Pons (tissue), 1 donor: Measurements from ENCODE around the gene GIGYF2.

Experiments used
- DNase-seq: peaks from one replicate; pipeline ENCODE4 v3.0.0-alpha.2; 2016; ENCODE audit warnings: low spot score

GIGYF2 gene

GRCh38 chr2:232861353-232861752, 164.2 kb downstream of the GIGYF2 start:
- no peak for DNase-seq

GRCh38 chr2:232863996-232864395, 166.9 kb downstream of the GIGYF2 start:
- DNase-seq, result no peak

- no peak for DNase-seq
Observed at GRCh38 chr2:232865165-232865564, 168.0 kb downstream of the GIGYF2 start.

GRCh38 chr2:232866104-232866503, 169.0 kb downstream of the GIGYF2 start:
- DNase-seq, result no peak

GRCh38 chr2:232869138-232870017, 172.2 kb downstream of the GIGYF2 start:
- DNase-seq, result no peak

GRCh38 chr2:232870018-232870765, 173.1 kb downstream of the GIGYF2 start, which contains the start of gene SNORC:
Gene SNORC, plus strand, starts transcription at chr2:232870264. Its CDS starts 78 bp downstream, at chr2:232870342.
- no peak for DNase-seq

- no peak for DNase-seq
Observed at GRCh38 chr2:232870766-232871371, 173.7 kb downstream of the GIGYF2 start.

- peak; percentile 51 for DNase-seq
Observed at GRCh38 chr2:232871418-232871834, 174.3 kb downstream of the GIGYF2 start.

GRCh38 chr2:232871835-232872736, 175.0 kb downstream of the GIGYF2 start:
- peak; percentile 96 for DNase-seq

GRCh38 chr2:232872826-232873225, 175.7 kb downstream of the GIGYF2 start:
- DNase-seq, result peak; percentile 72

GRCh38 chr2:232873292-232873908, 176.3 kb downstream of the GIGYF2 start:
- no peak for DNase-seq

- no peak for DNase-seq
Observed at GRCh38 chr2:232873909-232874641, 176.9 kb downstream of the GIGYF2 start.

GRCh38 chr2:232874677-232875223, 177.6 kb downstream of the GIGYF2 start:
- DNase-seq, result no peak

- DNase-seq, result peak; percentile 59
Observed at GRCh38 chr2:232875256-232876121, 178.4 kb downstream of the GIGYF2 start.

GRCh38 chr2:232876161-232876977, 179.2 kb downstream of the GIGYF2 start:
- DNase-seq, result no peak

- no peak for DNase-seq
Observed at GRCh38 chr2:232876978-232877441, 179.9 kb downstream of the GIGYF2 start.

- no peak for DNase-seq
Observed at GRCh38 chr2:232877940-232878511, 180.9 kb downstream of the GIGYF2 start.
